Pons (tissue), 1 donor: Measurements from ENCODE around the gene KCTD13.
"Not testable (repeated sequence)": the region's sequence is repeated elsewhere in the genome, so short reads cannot be mapped to it uniquely, and the experiment has no call there.

ENCODE experiments used
- DNase-seq: peaks from one replicate; pipeline ENCODE4 v3.0.0-alpha.2; 2016; ENCODE audit warnings: low spot score

KCTD13 gene, protein sequence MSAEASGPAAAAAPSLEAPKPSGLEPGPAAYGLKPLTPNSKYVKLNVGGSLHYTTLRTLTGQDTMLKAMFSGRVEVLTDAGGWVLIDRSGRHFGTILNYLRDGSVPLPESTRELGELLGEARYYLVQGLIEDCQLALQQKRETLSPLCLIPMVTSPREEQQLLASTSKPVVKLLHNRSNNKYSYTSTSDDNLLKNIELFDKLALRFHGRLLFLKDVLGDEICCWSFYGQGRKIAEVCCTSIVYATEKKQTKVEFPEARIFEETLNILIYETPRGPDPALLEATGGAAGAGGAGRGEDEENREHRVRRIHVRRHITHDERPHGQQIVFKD

DNA sequence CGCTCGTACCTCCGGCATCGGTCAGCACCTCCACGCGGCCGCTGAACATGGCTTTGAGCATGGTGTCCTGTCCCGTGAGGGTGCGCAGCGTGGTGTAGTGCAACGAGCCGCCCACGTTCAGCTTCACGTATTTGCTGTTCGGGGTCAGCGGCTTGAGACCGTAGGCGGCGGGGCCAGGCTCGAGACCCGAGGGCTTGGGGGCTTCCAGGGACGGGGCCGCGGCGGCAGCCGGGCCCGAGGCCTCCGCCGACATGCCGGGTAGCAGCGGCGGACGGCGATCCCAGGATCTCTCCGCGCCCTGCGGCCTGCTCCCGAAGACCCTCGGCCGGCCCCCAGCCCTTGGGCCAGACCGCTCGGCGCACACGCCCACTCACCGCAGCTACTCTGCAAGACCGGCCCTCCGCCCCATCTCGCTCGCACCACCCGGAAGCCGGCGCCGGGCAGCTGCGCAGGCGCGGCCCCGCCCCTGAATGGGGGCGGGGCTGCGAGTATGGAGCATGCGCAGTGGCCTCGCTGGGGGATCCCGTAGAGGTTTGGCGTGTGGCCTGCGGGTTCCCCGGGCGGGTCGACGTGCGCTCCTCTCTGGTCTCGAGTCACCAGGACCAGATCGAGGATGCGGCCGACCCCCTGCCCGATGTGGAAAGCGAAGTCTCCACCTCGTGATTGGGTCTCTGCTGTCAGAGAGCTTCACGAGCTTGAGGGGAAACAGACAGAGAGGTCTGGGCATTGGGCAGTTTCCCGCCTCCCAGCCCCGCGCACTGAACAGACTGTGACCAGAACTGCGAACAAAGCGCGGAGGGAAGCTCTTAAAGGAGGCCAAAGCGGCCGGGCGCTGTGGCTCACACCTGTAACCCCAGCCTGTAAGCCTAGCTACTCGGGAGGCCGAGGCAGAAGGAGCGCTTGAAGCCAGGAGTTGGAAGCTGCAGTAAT, at the start of gene KCTD13:
KCTD13 (minus strand) TSS at position 446 of the 930 bp plus-strand sequence; CDS start at position 253, 193 bp downstream.
- peak; percentile 85 for DNase-seq

DNA sequence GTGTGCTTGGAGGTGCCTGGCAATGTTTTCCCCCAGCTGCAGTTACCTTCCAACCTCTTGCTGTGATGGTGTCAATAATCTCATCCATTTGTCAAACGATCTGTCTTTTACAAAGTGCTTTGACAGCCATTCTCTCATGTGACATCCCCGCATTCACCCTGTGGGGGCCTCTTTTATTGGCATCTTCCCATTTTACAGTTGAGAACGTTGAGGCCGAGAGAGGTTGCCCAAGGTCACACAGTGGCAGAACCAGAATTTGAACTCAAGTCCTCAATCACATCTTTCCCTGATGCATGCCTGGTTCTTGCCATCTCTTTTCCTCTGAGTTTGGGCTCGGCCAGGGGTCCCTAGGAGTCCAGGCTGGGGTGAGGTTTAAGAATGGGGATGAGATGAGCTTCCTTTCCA, 49.1 kb upstream of the KCTD13 start:
- no peak for DNase-seq

DNA sequence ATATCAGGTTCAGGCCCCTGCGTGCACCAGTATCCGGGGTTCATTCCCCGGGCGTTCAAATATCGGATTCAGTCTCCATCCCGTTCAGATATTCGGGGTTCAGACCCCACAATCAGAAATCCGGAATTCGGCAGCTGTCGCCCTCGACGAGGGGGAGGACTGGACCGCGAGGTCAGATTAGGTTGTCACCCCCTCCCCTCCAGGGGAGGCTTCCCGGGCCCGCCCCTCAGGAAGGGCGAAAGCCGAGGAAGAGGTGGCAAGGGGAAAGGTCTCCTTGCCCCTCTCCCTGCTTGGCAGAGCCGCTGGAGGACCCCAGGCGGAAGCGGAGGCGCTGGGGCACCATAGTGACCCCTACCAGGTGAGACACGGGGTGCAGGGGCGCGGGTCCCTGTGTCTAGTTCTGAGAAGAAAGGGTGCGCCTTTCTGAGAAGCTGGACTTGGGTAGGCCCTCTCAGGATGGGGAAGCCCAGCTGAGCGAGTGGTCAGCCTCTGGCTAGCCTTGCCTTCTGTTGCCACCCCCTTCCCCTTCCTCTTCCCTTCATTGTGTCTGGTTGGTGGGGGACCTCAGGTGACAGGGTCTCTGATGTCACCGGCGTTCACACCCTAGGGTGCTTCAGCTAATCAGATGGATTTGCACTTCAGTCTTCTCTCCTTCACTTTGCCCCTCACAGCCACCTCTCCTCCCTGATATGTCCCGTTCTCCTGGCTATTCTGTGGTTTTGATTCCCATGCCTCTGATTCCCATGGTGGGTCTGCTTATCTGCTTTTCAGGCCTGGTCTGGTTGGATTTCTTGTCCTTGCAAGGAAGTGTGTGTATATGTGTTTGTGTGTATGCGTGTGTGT, 48.5 kb upstream of the KCTD13 start:
- DNase-seq, result peak; percentile 22

DNA sequence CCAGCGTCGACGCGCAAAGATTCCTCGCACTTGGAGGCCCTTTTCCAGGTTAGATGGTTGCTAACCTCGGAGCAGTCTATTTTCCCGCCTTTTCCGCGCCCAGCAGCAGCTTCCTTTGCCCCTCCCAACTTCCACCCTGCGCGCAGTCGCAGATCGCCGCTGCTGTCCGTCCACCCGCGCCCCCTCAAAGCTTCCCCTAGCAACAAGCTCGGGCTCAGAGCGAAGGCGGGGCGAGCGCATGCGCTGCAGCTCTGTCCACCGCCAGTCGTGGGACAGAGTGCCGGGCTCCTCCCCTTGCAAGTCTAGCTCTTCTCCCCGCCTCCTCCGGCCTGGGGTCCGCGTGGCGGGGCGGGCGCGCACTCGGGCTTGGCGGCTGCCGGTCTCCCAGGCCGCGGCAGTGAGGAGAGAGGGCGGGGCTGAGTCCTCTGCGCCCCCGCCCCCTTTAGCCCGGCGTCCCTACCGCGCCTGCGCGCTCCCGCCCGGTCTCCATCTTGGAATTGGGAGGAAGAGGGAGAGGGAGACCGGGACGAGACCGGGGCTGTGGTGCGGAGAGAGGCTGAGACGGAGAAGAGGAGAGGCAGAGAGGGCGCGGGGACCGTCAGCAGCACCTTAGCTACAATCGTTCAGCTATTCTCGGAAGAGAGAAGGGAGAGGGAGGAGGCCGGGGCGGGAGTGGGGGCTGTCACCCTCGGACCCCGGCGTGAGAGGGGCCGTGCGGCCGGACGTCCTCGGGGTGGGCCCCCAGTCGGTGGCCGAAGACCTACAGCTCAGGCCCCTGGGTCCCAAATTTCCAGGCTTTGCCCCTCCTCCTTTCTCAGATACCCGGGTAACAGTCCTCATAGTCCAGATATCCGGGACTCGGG, 47.6 kb upstream of the KCTD13 start, which contains the start of gene TAOK2:
TAOK2 (plus strand) TSS at position 485 of the 863 bp plus-strand sequence. CDS start 3,905 bp downstream, outside the sequence.
- DNase-seq, result peak; percentile 99

DNA sequence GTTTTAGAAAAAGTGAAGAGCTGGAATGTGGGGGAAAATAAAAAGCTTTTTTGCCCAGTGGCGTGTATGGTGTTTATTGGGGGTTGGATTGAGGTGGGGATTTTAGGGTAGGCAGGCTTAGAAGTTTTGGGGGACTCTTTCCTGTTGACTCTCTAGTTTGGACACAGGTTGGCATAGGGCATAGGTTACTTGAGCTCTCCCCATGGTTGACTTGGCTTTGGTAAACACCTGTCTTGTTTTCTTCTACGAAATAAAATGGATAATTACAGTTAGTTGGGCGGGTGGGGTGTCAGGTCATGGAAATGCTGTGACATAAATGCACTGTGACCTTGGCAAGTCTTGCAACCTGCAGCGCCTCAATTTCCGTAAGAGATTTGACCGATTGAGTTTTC, 47.0 kb upstream of the KCTD13 start:
- no peak for DNase-seq

DNA sequence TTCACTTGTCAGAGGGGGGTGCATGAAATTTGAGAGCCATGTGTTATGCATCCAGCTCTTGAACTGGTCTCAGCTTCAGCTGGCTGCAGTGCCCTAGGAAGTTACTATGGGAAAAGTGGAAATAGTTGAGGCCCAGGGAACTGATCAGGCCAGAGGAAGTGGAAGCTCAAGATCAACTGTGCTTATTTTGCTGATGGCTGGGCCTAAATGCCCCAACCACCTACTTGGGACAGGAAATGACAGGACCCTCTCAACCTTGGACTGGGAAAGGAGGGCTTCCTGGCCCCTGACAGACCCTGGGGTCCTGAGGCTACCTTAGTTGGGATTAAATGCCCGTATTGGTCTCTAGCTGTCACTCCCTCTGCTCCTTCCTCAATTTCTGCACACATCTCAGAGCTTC, 46.5 kb upstream of the KCTD13 start:
- no peak for DNase-seq

DNA sequence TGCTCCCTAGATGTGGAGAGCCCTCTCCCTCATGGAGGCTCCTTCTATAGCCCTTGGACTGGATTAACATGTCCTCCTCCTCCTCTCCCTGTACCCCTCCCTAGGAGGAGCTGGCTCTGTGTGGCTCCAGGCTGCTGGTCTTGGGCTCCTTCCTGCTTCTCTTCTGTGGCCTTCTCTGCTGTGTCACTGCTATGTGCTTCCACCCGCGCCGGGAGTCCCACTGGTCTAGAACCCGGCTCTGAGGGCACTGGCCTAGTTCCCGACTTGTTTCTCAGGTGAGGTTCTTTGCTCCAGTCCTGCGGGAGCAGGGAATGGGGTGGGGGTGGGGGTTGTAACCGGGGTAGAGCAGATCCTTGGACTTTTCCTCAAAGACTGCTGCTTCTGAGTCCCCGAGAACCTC, 45.3 kb upstream of the KCTD13 start:
- no peak for DNase-seq

DNA sequence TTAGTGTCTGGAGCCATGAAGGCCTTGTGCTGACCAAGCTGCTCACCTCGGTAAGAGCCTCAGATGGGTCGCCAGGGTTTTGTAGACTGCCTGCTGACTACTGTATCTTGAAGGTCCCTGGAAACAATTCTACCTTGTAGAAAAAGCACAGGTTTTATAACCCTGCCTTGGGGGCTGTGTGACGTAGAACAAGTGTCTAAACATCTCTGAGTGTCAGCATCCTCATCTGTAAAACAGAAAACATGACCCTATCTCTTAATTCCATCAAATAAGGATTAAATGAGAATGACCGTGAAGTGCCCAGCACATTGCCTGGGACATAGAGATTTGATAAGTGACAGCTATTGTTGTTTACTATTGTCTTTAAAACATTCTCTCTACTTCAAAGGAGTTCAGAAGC, 42.2 kb upstream of the KCTD13 start:
- DNase-seq, result no peak

DNA sequence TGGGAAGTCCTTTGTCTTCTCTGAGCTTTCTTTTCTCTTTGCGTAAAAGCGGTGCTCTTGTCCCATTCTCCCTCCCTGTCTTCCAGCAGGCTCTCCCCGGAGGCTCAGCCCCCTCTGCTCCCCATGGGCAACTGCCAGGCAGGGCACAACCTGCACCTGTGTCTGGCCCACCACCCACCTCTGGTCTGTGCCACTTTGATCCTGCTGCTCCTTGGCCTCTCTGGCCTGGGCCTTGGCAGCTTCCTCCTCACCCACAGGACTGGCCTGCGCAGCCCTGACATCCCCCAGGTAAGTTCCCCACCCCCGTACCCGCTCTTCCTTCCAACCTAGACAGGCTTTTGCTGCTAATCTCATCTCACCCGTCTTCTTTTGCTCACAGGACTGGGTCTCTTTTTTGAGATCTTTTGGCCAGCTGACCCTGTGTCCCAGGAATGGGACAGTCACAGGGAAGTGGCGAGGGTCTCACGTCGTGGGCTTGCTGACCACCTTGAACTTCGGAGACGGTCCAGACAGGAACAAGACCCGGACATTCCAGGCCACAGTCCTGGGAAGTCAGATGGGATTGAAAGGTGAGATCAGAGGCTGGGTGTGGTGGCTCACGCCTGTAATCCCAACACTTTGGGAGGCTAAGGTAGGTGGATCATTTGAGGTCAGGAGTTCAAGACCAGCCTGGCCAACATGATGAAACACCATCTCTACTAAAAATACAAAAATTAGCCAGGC, 37.2 kb upstream of the KCTD13 start:
- no peak for DNase-seq

DNA sequence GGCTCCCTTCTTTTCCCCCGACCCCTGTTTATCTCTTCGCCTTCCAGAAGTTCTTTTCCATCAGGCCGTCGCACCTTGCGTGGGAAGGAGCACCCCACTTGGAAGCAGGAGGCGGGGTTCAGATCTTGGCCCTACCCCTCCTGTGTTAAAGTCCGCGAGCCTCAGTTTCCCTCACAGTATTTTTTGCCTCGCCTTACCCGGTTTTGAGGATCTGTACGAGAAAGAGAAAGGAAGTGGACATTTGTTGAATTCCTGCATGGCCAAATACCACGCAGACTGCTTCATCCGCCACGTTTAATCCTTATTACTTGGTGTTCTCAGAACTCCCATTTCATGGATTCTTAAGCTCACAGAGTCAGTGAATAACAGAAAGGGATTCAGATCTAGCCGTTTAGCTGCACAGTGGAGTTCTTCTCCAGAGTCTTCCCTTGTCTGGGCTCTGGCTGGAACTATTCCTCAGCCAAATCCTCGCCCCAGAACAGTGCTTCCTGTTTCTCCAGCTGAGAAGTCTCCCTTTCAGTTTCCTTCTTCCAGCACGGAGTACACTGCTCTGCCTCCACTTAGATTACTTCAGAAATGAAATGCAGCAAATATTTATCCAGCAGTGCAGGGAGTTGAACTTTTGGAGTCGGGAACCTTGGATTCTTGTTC, 36.4 kb upstream of the KCTD13 start:
- peak; percentile 42 for DNase-seq

DNA sequence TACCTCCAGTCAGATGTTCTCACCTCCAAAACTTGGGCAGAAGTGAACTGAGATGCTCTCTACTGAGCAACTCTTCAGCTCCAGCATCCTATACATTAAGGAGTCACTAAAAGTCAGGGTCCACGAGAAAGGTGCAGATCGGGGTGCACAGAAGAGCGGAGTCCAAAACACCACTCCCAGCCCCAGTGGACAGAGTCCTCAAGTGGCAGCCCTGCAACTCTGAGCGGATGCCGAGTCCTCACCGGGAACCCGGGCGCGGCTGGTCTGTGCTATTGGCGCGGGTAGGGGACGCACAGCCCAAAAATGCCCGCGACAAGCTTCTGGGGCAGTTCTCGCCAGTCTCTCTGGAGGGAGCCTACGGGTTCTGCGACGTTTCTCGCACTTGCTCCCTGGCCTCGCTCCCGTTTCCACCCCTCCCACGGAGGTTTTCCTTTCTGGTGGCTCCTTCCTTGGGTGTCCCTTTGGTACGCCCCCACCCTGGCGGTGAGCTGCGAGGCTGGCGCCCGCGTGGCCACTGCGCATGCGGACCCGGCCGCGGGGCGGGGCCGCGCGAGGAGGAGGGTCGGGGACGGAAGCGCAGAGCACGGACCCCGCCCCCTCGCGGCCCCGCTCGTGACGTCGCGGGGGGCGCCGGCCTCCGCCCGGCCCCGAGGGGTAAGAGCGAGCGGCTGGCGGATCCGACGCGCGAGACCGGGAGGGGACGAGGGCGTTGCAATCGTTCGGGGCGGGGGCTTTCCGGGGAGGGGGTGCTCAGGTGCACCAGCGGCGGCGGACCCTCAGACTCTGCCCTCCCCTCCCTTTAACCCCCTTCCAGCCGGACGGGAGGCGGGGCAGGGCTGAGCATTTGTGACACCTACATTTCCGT, 35.7 kb upstream of the KCTD13 start, which contains the start of gene TMEM219:
TMEM219 (plus strand) TSS at position 601 of the 865 bp plus-strand sequence. CDS start 1,065 bp downstream, outside the sequence.
- peak; percentile 93 for DNase-seq

DNA sequence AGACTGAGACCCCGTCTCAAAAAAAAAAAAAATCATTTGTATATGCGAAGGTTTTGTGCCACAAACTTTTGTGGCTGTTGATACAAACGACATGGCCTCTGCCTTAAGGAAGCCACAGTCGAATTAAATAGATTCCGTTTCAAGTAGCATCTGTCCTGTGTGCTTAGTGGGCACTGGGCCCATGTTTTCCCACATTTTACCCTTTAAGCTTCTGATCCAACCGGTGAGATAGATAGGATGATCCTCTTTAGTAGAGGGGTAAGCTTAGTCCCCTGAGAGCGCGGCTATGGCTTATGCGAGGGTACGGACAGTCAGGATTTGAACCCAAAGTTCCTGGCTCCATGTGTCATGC, 35.1 kb upstream of the KCTD13 start:
- DNase-seq, result no peak

DNA sequence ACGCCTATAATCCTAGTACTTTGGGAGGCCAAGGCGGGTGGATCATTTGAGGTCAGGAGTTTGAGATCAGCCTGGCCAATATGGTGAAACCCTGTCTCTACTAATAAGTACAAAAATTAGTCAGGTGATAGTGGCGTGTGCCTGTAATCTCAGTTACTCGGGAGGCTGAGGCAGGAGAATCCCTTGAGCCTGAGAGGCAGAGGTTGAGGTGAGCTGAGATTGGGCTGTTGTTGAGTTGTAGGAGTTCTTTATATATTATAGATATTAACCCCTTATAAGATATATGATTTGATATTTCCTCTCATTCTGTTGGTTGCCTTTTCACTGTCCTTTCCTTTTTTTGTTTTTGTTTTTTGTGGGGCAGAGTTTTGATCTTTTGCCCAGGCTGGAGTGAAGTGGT, 33.8 kb upstream of the KCTD13 start:
- not testable (repeated sequence) for DNase-seq

DNA sequence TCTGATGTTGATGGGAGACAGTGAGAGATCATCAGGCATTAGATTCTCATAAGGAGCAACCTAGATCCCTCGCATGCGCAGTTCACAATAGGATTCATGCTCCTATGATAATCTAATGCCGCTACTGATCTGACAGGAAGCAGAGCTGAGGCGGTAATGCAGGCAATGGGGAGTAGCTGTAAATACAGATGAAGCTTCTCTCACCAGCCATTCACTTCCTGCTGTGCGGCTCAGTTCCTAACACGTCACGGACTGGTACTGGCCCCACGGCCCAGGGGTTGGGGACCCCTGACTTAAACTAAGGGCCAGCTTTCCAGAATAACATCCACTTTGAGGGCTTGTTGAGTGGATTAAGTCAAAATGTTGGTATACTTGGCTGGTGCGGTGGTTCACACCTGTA, 33.3 kb upstream of the KCTD13 start:
- DNase-seq, result no peak

DNA sequence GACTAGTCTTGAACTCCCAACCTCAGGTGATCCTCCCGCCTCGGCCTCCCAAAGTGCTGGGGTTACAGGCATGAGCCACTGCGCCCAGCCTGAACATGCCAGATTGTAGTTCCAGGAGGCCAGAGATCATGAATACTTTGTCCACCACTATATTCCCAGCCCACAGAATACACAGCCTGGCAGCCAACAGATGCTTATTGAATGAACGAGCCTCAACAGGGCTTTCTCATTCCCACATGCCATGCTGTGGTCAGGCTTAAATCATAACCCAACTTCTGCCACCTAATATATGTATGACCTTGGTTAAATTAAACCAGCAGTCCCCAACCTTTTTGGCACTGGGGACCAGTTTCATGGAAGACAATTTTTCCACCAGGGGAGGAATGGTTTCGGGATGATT, 32.7 kb upstream of the KCTD13 start:
- no peak for DNase-seq

DNA sequence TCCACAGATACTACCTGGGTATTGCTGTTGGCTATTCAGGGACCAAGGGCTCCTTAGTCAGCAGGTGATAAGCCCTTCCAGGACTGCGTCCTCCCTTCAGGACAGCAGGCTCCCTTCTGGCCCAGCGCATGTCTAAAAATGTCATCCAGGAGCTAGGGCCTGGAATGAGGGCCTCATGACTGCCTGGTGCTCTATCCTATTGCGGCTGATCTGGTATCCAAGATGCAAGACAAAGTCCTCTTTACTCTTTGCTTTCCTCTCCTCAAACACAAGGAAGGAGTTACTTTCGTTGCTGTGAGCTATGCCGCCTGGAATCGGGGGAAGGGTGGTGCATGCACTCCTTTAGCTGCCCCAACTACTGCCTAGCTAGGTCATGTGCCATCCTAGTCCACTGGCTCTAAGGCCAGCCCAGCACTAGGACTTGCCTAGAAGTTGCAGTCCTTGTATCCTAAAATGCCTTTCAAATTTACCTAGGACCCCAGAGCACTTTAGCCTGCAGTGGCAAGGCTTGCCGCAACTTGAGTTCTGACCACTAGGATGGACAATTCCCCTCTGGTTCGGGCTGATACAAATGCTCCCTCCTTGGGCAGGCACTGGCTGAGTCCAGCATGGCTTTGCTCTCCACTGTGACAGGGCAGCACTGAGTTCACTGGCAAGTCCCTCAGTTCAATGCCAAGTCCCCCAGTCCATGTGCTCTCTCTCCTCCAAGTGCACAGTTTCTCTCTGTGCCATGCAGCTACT, 25.8 kb upstream of the KCTD13 start:
- no peak for DNase-seq

DNA sequence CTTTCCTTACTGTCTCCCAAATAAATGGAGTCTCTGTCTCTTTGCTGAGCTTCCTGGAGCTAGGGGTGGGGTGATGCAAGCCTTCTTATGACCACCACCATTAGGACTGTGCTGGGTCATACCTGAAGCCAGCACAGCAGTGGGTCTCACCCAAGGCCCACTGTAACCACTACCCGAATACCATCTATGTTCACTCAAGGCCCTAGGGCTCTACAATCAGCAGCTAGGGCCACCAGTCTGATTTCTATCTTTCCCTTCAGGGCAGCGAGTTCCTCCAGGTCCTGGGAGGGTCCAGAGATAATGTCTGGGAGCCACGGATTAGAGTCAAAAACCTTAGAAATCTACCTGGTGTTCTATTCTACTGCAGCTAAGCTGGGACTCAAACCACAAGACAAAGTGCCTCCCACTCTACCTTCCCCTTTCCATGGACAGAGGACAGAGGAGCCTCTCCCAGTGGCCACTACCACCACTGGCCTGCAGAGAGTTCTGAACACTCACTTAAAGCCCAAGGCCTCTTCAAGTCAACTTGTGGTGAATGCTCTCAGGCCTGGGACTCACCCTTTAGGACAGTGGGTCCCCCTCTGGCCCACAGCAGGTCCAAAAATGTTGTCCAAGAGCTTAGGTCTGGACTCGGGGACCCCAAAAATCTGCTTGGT, 24.9 kb upstream of the KCTD13 start:
- DNase-seq, result no peak

DNA sequence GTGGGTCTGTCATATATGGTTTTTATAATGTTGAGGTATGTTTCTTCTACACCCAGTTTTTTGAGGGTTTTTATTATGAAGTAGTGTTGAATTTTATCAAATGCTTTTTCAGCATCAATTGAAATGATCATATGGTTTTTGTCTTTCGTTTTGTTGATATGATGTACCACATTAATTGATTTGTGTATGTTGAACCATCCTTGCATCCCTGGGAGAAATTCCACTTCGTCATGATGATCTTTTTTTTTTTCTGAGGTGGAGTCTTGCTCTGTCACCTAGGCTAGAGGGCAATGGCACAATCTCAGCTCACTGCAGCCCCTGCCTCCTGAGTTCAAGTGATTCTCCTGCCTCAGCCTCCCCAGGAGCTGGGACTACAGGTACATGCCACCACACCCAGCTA, 21.9 kb upstream of the KCTD13 start:
- no peak for DNase-seq
